CD14-positive monocyte (primary cell): Measurements from ENCODE around the gene COMP. TPM values are rescaled to one million over a fixed set of nuclear protein-coding genes. Genes with fewer than 3 reads are reported as not detected.

ENCODE experiments used
- DNase-seq, 3 donors: peaks; one replicate each; pipeline ENCODE4 v3.0.0-alpha.2; 2011 to 2022
- H2AFZ ChIP-seq: 2 replicates; pipeline ENCODE4 v1.6.0; 2012; ENCODE audit warnings: mild to moderate bottlenecking, low read depth, low read length, inconsistent platforms; ENCODE audit not compliant: insufficient read depth, poor library complexity, severe bottlenecking
- H3K27ac ChIP-seq, 2 donors: 1 replicate in 1 of 2; 2 replicates in 1 of 2; pipeline ENCODE4 v1.5.1; 2012 to 2013; ENCODE audit warnings: low read length in 2 of 2, control low read depth in 1 of 2, inconsistent platforms in 1 of 2, low read depth in 1 of 2, mild to moderate bottlenecking in 1 of 2
- H3K27me3 ChIP-seq, 2 donors: one replicate each; pipeline versions ENCODE4 v1.6.0 to v1.6.1; 2011 to 2013; ENCODE audit warnings: low read length in 2 of 2; ENCODE audit not compliant: control insufficient read depth in 2 of 2, insufficient read depth in 2 of 2
- H3K36me3 ChIP-seq, 2 donors: replicated peaks in 1 of 2; 1 replicate in 1 of 2; 2 replicates in 1 of 2; pipeline versions ENCODE4 v1.5.1 to v1.6.1; 2012 to 2013; ENCODE audit warnings: low read length in 2 of 2, control low read depth in 1 of 2, inconsistent platforms in 1 of 2, mild to moderate bottlenecking in 1 of 2; ENCODE audit not compliant: insufficient read depth in 2 of 2, control insufficient read depth in 1 of 2
- H3K4me1 ChIP-seq, 2 donors: 1 replicate in 1 of 2; 2 replicates in 1 of 2; pipeline versions ENCODE4 v1.5.1 to v1.6.1; 2012 to 2013; ENCODE audit warnings: low read length in 2 of 2, control low read depth in 1 of 2, inconsistent platforms in 1 of 2, mild to moderate bottlenecking in 1 of 2, moderate library complexity in 1 of 2; ENCODE audit not compliant: insufficient read depth in 2 of 2, control insufficient read depth in 1 of 2
- H3K4me2 ChIP-seq: replicated peaks from 2 replicates; pipeline ENCODE3; 2012; ENCODE audit warnings: low read length, moderate library complexity, mild to moderate bottlenecking; ENCODE audit not compliant: poor library complexity, severe bottlenecking; ENCODE audit errors: extremely low read depth
- H3K4me3 ChIP-seq, 3 experiments: fragments of 200-600 bp in 1 of 3; sonication (generic) in 1 of 3; replicated peaks in 1 of 3; 1 replicate in 2 of 3; 2 replicates in 1 of 3; pipeline ENCODE4 v1.5.1; 2011 to 2013; ENCODE audit warnings: low read length in 3 of 3, mild to moderate bottlenecking in 3 of 3, control low read depth in 2 of 3, low read depth in 2 of 3, inconsistent platforms in 1 of 3, moderate library complexity in 1 of 3
- H3K79me2 ChIP-seq: 2 replicates; pipeline ENCODE4 v1.6.0; 2012; ENCODE audit warnings: mild to moderate bottlenecking, control low read depth, inconsistent platforms, low read length, moderate library complexity; ENCODE audit not compliant: insufficient read depth
- H3K9ac ChIP-seq: 2 replicates; pipeline ENCODE4 v1.6.0; 2017; ENCODE audit warnings: low read length, mild to moderate bottlenecking; ENCODE audit not compliant: insufficient read depth, poor library complexity, severe bottlenecking
- H3K9me3 ChIP-seq, 2 donors: replicated peaks in 1 of 2; 1 replicate in 1 of 2; 2 replicates in 1 of 2; pipeline versions ENCODE4 v1.5.1 to v1.6.1; 2012 to 2013; ENCODE audit warnings: low read length in 2 of 2, control low read depth in 1 of 2; ENCODE audit not compliant: control insufficient read depth in 1 of 2, insufficient read depth in 1 of 2
- H4K20me1 ChIP-seq: 2 replicates; pipeline ENCODE4 v1.6.0; 2012; ENCODE audit warnings: mild to moderate bottlenecking, low read length, control low read depth, moderate library complexity; ENCODE audit not compliant: insufficient read depth
- H3K27ac Mint-ChIP-seq, 7 donors: one replicate each; pipeline ENCODE4 v1.8.0; 2020; ENCODE audit warnings: mild to moderate bottlenecking in 7 of 7, mixed read lengths in 7 of 7, moderate library complexity in 6 of 7, inconsistent platforms in 2 of 7
- H3K27me3 Mint-ChIP-seq, 3 donors: one replicate each; pipeline ENCODE4 v1.8.0; 2021 to 2022; ENCODE audit warnings: low read depth in 3 of 3, mild to moderate bottlenecking in 3 of 3, mixed read lengths in 3 of 3, moderate library complexity in 3 of 3, inconsistent platforms in 1 of 3
- H3K36me3 Mint-ChIP-seq, 2 donors: one replicate each; pipeline ENCODE4 v1.8.0; 2020; ENCODE audit warnings: mixed read lengths in 2 of 2, inconsistent platforms in 1 of 2, mild to moderate bottlenecking in 1 of 2
- H3K4me1 Mint-ChIP-seq: one replicate; pipeline ENCODE4 v1.8.0; 2020; ENCODE audit warnings: mild to moderate bottlenecking, mixed read lengths
- H3K4me3 Mint-ChIP-seq, 2 donors: one replicate each; pipeline ENCODE4 v1.8.0; 2020; ENCODE audit warnings: mild to moderate bottlenecking in 2 of 2, mixed read lengths in 2 of 2, moderate library complexity in 1 of 2
- H3K9me3 Mint-ChIP-seq, 7 donors: one replicate each; pipeline ENCODE4 v1.8.0; 2020 to 2022; ENCODE audit warnings: mixed read lengths in 7 of 7, mild to moderate bottlenecking in 6 of 7, moderate library complexity in 6 of 7, inconsistent platforms in 2 of 7
- WGBS: methylation state at CpG from one replicate; pipeline ENCODE4 v1.1.5; 2013; ENCODE audit warnings: missing lambda C conversion rate; ENCODE audit not compliant: insufficient coverage; 5-methylcytosine and 5-hydroxymethylcytosine counted together
- intact Hi-C, 2 donors: fragments of 100-400 bp; cut with micrococcal nuclease; formaldehyde crosslinking; loops; one replicate each; pipeline versions ENCODE4 v1.15.0 to v1.15.1; 2023
- polyA plus RNA-seq, 3 donors: library from polyadenylated mRNA; depleted of rRNA in 1 of 3; unstranded in 2 of 3; stranded (reverse) in 1 of 3; fragments of 300-500 nt in 2 of 3; fragments of >200 nt in 1 of 3; fragmentation: Illumina TruSeq in 2 of 3; gene quantifications; 1 replicate in 2 of 3; 2 replicates in 1 of 3; pipeline ENCODE4 v1.2.3, GENCODE V29; 2012 to 2021
- TF ChIP-seq, protein P1 (sequence below): fragments of 200-600 bp; IDR thresholded peaks from one replicate; pipeline ENCODE4 v1.8.0; 2022; ENCODE audit warnings: antibody characterized with exemption, mild to moderate bottlenecking

The COMP gene
- polyA plus RNA-seq, 3 donors, result not detected

DNA sequence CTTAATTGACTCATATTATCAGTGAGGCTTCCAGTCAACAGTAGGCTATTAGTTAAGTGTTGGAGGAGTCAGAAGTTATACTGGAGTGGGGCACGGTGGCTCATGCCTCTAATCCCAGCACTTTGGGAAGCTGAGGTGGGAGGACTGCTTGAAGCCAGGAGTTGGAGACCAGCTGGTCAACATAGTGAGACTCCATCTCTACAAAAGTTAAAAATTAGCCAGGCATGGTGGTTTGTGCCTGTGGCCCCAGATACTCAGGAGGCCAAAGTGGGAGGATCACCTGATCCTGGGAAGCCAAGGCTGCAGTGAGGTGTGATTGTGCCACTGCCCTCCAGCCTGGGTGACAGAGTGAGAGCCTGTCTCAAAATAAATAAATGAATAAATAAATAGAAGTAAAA lies 53.2 kb downstream of the COMP start:
- Histone ChIP-seq H3K4me3 (no peak overlapping the region), H3K9ac (no peak overlapping the region), H3K9me3 (no peaks in the 10 kb centered on the region), H4K20me1 (peaks cover 59% of the 10 kb centered on the region), H3K4me2 (no peak overlapping the region), H3K36me3 (no peaks in the 10 kb centered on the region), H2AFZ (no peak overlapping the region), H3K27ac (no peak overlapping the region), H3K79me2 (no peaks in the 10 kb centered on the region), H3K27me3 (no peaks in the 10 kb centered on the region), H3K4me1 (no peaks in the 10 kb centered on the region)
- WGBS, result 100% methylated on average over 1 of the region's 1 CpG
- H3K4me3 Mint-ChIP-seq, result no peak overlapping the region
- no peaks in the 10 kb centered on the region for H3K4me1 Mint-ChIP-seq
- TF ChIP-seq, protein P1, sequence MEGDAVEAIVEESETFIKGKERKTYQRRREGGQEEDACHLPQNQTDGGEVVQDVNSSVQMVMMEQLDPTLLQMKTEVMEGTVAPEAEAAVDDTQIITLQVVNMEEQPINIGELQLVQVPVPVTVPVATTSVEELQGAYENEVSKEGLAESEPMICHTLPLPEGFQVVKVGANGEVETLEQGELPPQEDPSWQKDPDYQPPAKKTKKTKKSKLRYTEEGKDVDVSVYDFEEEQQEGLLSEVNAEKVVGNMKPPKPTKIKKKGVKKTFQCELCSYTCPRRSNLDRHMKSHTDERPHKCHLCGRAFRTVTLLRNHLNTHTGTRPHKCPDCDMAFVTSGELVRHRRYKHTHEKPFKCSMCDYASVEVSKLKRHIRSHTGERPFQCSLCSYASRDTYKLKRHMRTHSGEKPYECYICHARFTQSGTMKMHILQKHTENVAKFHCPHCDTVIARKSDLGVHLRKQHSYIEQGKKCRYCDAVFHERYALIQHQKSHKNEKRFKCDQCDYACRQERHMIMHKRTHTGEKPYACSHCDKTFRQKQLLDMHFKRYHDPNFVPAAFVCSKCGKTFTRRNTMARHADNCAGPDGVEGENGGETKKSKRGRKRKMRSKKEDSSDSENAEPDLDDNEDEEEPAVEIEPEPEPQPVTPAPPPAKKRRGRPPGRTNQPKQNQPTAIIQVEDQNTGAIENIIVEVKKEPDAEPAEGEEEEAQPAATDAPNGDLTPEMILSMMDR, result no peak
- H3K27me3 Mint-ChIP-seq, result peaks cover 0 to 1% (median 0%) of the 10 kb centered on the region in 3 donors
- peaks cover 0 to 1% (median 0%) of the 10 kb centered on the region in 7 donors for H3K9me3 Mint-ChIP-seq
- H3K36me3 Mint-ChIP-seq, result peaks cover 0 to 4% of the 10 kb centered on the region in 2 donors
- intact Hi-C loops, result no loop called here
- no peak overlapping the region for H3K27ac Mint-ChIP-seq
- no peak for DNase-seq

DNA sequence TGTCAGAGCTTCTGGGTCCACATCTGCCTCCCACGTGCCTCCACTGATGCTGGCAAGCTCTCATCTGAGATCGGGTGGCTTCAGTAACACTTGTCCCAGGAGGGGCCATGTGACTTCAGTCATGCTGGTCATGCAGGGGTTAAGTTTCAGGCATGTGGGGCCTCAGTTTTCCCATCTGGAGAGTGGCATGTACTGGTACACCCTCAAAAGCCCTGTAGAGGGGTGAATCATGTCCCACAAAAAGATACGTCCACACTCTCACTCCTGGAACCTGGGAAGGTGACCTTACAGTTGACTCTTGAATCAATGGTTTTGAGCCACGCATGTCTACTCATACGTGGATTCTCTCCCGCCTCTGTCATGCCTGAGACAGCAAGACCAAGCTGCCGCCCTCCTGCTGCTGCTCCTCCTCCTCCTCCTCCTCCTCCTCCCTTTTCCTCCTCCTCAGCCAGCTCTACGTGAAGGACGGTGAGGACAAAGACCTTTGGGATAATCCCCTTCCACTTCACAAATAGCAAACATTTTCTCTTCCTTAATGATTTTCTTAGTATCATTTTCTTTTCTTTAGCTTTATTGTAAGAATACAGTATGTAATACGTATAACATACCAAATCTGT lies 53.7 kb downstream of the COMP start:
- H4K20me1 ChIP-seq, result peaks cover 58% of the 10 kb centered on the region

More for the DNA sequence above, 53.7 kb downstream of the COMP start:
- no peak for DNase-seq
- H3K27ac Mint-ChIP-seq, result peak overlapping the region in 1 of 7 donors; percentile 59
- TF ChIP-seq, protein P1, result no peak
- H3K4me1 ChIP-seq, result no peaks in the 10 kb centered on the region
- intact Hi-C loops, result no loop called here
- H3K79me2 ChIP-seq, result no peaks in the 10 kb centered on the region
- WGBS, result 95% methylated on average over 2 of the region's 10 CpGs
- H3K4me3 ChIP-seq, result no peak overlapping the region
- H3K4me2 ChIP-seq, result no peak overlapping the region
- no peaks in the 10 kb centered on the region for H3K9me3 ChIP-seq
- peaks cover 0 to 1% (median 0%) of the 10 kb centered on the region in 3 donors for H3K27me3 Mint-ChIP-seq
- no peak overlapping the region for H2AFZ ChIP-seq
- peaks cover 0 to 1% (median 0%) of the 10 kb centered on the region in 7 donors for H3K9me3 Mint-ChIP-seq
- H3K27ac ChIP-seq, result no peak overlapping the region
- peaks cover 0 to 6% of the 10 kb centered on the region in 2 donors for H3K36me3 Mint-ChIP-seq
- no peaks in the 10 kb centered on the region for H3K4me1 Mint-ChIP-seq
- H3K4me3 Mint-ChIP-seq, result no peak overlapping the region
- H3K27me3 ChIP-seq, result no peaks in the 10 kb centered on the region
- H3K9ac ChIP-seq, result no peak overlapping the region
- no peaks in the 10 kb centered on the region for H3K36me3 ChIP-seq
